ENCODE results near the gene AGBL1.

- no peak for TF ChIP-seq CTCF (conservative IDR thresholded peaks at IDR 0.05; ENCODE audit: low read depth in 2 of 2)
- TF ChIP-seq EZH2phosphoT487 (IDR thresholded peaks at IDR 0.05; ENCODE audit: unreplicated experiment), result no peak
- no peak for TF ChIP-seq POLR2AphosphoS5 (IDR thresholded peaks at IDR 0.05; ENCODE audit: low read depth)
- TF ChIP-seq EZH2 (IDR thresholded peaks at IDR 0.05; ENCODE audit: low read depth, unreplicated experiment), result no peak
- TF ChIP-seq REST (IDR thresholded peaks at IDR 0.05; ENCODE audit: unreplicated experiment), result no peak
- TF ChIP-seq CREB1 (CRISPR knock-in tag; IDR thresholded peaks at IDR 0.05; ENCODE audit: low read depth), result no peak
- TF ChIP-seq ZNF331 (CRISPR knock-in tag; IDR thresholded peaks at IDR 0.05; ENCODE audit: low read depth), result no peak
- TF ChIP-seq JUNB (IDR thresholded peaks at IDR 0.05; ENCODE audit: unreplicated experiment), result no peak
- no peak for TF ChIP-seq ETS1 (IDR thresholded peaks at IDR 0.05)
- no peak for TF ChIP-seq STAT1 (IDR thresholded peaks at IDR 0.05; ENCODE audit: unreplicated experiment)
- no peak for TF ChIP-seq ZNF114 (CRISPR knock-in tag; IDR thresholded peaks at IDR 0.05)
- TF ChIP-seq ZNF462 (CRISPR knock-in tag; IDR thresholded peaks at IDR 0.05), result no peak
These were observed 312.6 kb downstream of the AGBL1 start for GRCh38 chr15:86392296-86392695.

Measured in GM23338 (cell line).